ENCODE measurements around the gene CCDC73.

The CCDC73 gene

GRCh38 chr11:32581556-32581955, 212.9 kb downstream of the CCDC73 start:
- DNase-seq (ENCODE audit: low read depth in 1 of 2, low spot score in 1 of 2), result no peak
- TF ChIP-seq POLR2AphosphoS5 (IDR thresholded peaks at IDR 0.05; ENCODE audit: low read depth) (no peak), GABPA (IDR thresholded peaks at IDR 0.05; ENCODE audit: low read depth) (no peak), SPI1 (IDR thresholded peaks at IDR 0.05; ENCODE audit: borderline replicate concordance, low read depth) (no peak), CTCF (IDR thresholded peaks at IDR 0.05; ENCODE audit: insufficient read depth, low read length) (no peak), REST (IDR thresholded peaks at IDR 0.05; ENCODE audit: insufficient replicate concordance, low read depth) (no peak)
- Histone ChIP-seq H3K27ac (replicated peaks) (no peak overlapping the region), H3K27me3 (ENCODE audit: insufficient read depth, poor library complexity, severe bottlenecking) (no peaks in the 10 kb centered on the region), H3K4me3 (replicated peaks; ENCODE audit: insufficient read depth, low read length) (no peak overlapping the region)

- H3K4me3 ChIP-seq (replicated peaks; ENCODE audit: insufficient read depth, low read length), result no peak overlapping the region
- DNase-seq (ENCODE audit: low read depth in 1 of 2, low spot score in 1 of 2), result no peak
- H3K27ac ChIP-seq (replicated peaks), result no peak overlapping the region
- no peak for TF ChIP-seq CTCF (IDR thresholded peaks at IDR 0.05; ENCODE audit: insufficient read depth, low read length)
- TF ChIP-seq SPI1 (IDR thresholded peaks at IDR 0.05; ENCODE audit: borderline replicate concordance, low read depth), result no peak
- TF ChIP-seq POLR2AphosphoS5 (IDR thresholded peaks at IDR 0.05; ENCODE audit: low read depth), result no peak
- TF ChIP-seq GABPA (IDR thresholded peaks at IDR 0.05; ENCODE audit: low read depth), result no peak
- TF ChIP-seq REST (IDR thresholded peaks at IDR 0.05; ENCODE audit: insufficient replicate concordance, low read depth), result no peak
- H3K27me3 ChIP-seq (ENCODE audit: insufficient read depth, poor library complexity, severe bottlenecking), result no peaks in the 10 kb centered on the region
Observed at GRCh38 chr11:32580967-32581366, 213.5 kb downstream of the CCDC73 start.

- no peaks in the 10 kb centered on the region for H3K27me3 ChIP-seq (ENCODE audit: insufficient read depth, poor library complexity, severe bottlenecking)
- no peak overlapping the region for H3K27ac ChIP-seq (replicated peaks)
- TF ChIP-seq GABPA (IDR thresholded peaks at IDR 0.05; ENCODE audit: low read depth), result no peak
- no peak for TF ChIP-seq POLR2AphosphoS5 (IDR thresholded peaks at IDR 0.05; ENCODE audit: low read depth)
- TF ChIP-seq REST (IDR thresholded peaks at IDR 0.05; ENCODE audit: insufficient replicate concordance, low read depth), result no peak
- TF ChIP-seq CTCF (IDR thresholded peaks at IDR 0.05; ENCODE audit: insufficient read depth, low read length), result no peak
- no peak for TF ChIP-seq SPI1 (IDR thresholded peaks at IDR 0.05; ENCODE audit: borderline replicate concordance, low read depth)
- no peak overlapping the region for H3K4me3 ChIP-seq (replicated peaks; ENCODE audit: insufficient read depth, low read length)
- no peak for DNase-seq (ENCODE audit: low read depth in 1 of 2, low spot score in 1 of 2)
Observed at GRCh38 chr11:32576456-32576855, 218.0 kb downstream of the CCDC73 start.
